Effector memory CD4-positive, alpha-beta T cell (primary cell): ENCODE results near the gene CLK2.

ENCODE experiments used
- DNase-seq, 3 donors: peaks; one replicate each; pipeline ENCODE4 v3.0.0-alpha.2; 2020
- H3K27ac ChIP-seq: 2 replicates; pipeline ENCODE4 v1.7.0; 2013; ENCODE audit warnings: mild to moderate bottlenecking, low read length, moderate library complexity; ENCODE audit not compliant: insufficient read depth, poor library complexity, severe bottlenecking
- H3K27me3 ChIP-seq: replicated peaks from 2 replicates; pipeline ENCODE4 v1.7.0; 2013; ENCODE audit warnings: mild to moderate bottlenecking, low read length; ENCODE audit not compliant: insufficient read depth, control insufficient read depth, poor library complexity, severe bottlenecking
- H3K36me3 ChIP-seq: 2 replicates; pipeline ENCODE4 v1.7.0; 2013; ENCODE audit warnings: mild to moderate bottlenecking, low read length, moderate library complexity; ENCODE audit not compliant: control insufficient read depth, insufficient read depth
- H3K4me1 ChIP-seq: 2 replicates; pipeline ENCODE4 v1.7.0; 2013; ENCODE audit warnings: low read length, mild to moderate bottlenecking; ENCODE audit not compliant: control insufficient read depth, insufficient read depth, poor library complexity, severe bottlenecking
- H3K4me3 ChIP-seq: 2 replicates; pipeline ENCODE4 v1.7.0; 2013; ENCODE audit warnings: low read length, low read depth, mild to moderate bottlenecking; ENCODE audit not compliant: insufficient read depth, poor library complexity, severe bottlenecking
- H3K9me3 ChIP-seq: 2 replicates; pipeline ENCODE4 v1.7.0; 2013; ENCODE audit warnings: mild to moderate bottlenecking, low read length, moderate library complexity; ENCODE audit not compliant: control insufficient read depth

Gene CLK2

DNA sequence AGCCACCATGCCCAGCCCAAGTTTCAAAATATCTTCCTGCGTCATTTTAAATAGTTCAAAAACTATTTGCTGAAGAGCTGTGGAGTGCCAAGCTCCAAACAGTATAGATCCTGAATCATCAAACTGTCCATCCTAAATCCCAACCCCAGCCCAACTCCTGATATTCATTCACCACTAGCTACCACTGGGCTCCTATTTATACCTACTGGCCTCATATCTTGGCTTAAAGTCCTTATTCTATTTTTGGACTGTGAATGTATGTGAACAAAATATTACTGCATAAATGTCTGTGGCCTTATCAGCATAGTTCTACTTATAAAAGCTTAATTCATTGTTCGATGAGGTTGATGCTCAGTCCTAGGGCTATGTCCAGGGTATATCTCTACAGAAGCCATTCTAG is 5.9 kb downstream of the CLK2 start:
- Histone ChIP-seq H3K4me1 (peaks cover 2% of the 10 kb centered on the region), H3K36me3 (peaks cover 67% of the 10 kb centered on the region), H3K9me3 (no peaks in the 10 kb centered on the region), H3K27me3 (no peaks in the 10 kb centered on the region), H3K27ac (no peak overlapping the region), H3K4me3 (no peak overlapping the region)
- no peak for DNase-seq

DNA sequence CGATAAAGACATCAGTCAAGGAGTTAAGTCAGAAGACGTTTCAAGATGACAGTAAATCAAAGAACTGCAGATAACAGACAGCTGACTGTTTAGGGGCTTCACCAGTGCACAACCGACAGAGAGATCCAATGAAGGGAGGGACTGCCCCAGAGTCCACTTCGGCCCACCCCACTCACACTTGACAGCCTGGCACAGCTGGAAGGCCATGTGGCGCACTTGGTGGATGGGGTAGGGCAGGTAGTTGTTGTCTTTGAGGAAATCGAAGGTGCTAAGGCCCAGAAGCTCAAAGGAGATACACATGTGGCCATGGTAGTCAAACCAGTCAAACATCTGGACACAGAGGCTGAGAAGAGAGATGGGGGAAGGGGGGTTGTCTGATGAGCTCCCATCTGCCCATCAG is 6.8 kb downstream of the CLK2 start:
- H3K4me1 ChIP-seq = peaks cover 2% of the 10 kb centered on the region
- no peak for DNase-seq
- H3K36me3 ChIP-seq = peaks cover 67% of the 10 kb centered on the region
- H3K27me3 ChIP-seq = no peaks in the 10 kb centered on the region
- no peak overlapping the region for H3K27ac ChIP-seq
- H3K4me3 ChIP-seq = no peak overlapping the region
- H3K9me3 ChIP-seq = no peaks in the 10 kb centered on the region

DNA sequence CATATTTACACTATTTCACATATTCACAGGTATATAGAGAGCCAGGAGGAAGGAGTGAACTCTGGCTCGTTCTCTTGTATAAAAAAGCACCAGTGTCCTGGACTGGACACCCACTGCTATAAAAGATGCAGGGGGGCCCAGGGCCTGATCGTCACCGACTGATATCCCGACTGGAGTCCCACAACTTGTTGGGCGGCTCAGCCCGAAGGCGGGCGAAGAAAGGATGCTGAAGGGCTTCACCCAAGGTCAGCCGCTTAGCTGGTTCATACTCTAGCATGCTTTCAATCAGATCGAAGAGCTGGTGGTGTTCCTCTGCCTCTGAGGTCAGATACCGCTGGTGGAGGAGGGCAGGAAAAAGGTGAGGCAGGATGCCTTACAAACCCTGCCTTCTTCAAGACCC is 10.2 kb downstream of the CLK2 start:
- no peaks in the 10 kb centered on the region for H3K27me3 ChIP-seq
- DNase-seq = no peak
- no peak overlapping the region for H3K27ac ChIP-seq
- peaks cover 16% of the 10 kb centered on the region for H3K4me1 ChIP-seq
- no peak overlapping the region for H3K4me3 ChIP-seq
- H3K9me3 ChIP-seq = no peaks in the 10 kb centered on the region
- peaks cover 47% of the 10 kb centered on the region for H3K36me3 ChIP-seq

DNA sequence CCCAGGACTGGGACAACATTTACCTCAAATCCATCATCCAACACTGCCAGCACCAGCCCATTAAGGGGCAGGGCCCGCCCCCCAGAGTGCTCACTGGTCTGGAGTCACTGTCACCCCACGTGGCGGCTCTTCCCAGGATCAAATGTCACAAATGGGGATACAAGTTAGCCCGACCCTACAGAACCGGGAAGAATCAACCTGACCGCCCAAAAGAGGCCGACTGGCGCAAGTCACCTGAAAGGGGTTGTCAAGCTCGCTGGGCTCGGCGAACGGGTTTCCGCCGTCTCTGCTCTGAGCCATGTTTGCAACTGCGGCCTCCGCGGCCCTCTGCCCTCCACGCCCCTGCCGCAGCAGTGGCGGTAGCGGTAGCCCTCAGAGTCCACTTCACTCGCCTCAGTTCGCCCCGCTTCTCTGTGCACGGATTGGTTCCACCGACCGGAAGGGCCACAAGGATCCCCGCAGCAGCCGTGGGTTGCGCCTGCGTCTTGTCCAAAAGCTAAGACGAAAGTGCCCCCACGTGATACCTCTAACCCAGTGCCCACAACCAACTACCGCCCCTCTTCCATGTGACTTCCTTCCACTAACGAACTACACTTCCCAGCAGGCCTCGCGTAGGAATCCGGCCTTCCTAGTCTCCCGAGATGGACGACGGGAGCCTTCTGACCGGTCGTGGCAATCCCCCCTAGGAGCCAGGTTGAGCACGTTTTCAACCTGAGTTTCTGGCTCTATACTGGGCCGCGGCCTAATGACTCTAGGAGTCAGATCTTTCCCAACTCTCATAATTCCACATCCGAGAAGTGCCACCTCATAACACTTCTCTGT is 11.2 kb downstream of the CLK2 start, which contains the start of gene SCAMP3:
TSS of gene SCAMP3 (minus strand) at position 509 of the 822 bp plus-strand sequence. CDS start at position 300, 209 bp downstream.
- Histone ChIP-seq H3K9me3 (no peaks in the 10 kb centered on the region), H3K4me1 (peaks cover 16% of the 10 kb centered on the region), H3K36me3 (peaks cover 42% of the 10 kb centered on the region), H3K27ac (peak within 1 kb of the TSS; percentile 69), H3K4me3 (peak within 1 kb of the TSS; percentile 82), H3K27me3 (no peaks in the 10 kb centered on the region)
- DNase-seq = peak; percentile 78 to 87 (median 80)

DNA sequence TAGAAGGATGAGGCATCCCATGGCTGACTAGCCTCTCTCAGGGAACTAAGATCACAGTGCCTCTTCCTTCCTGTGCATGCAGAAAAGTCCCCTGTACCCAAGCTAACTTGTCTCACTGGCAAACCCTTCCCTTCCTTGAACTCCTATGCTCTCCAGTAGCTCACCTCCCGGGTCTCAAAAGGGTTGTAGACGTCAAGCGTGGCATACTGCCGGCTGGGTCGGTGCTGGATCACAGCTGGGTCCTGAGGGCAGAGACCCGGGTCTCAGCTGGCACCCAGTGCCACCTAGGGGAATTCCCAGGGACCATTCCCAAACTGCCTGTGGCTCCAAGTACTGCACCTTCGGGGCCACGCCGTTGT is 11.8 kb downstream of the CLK2 start:
- Histone ChIP-seq H3K4me3 (peak overlapping the region; percentile 82), H3K9me3 (no peaks in the 10 kb centered on the region), H3K4me1 (peaks cover 16% of the 10 kb centered on the region), H3K27ac (peak overlapping the region; percentile 69), H3K27me3 (no peaks in the 10 kb centered on the region), H3K36me3 (peaks cover 41% of the 10 kb centered on the region)
- peak in 1 of 3 donors; percentile 17 for DNase-seq

DNA sequence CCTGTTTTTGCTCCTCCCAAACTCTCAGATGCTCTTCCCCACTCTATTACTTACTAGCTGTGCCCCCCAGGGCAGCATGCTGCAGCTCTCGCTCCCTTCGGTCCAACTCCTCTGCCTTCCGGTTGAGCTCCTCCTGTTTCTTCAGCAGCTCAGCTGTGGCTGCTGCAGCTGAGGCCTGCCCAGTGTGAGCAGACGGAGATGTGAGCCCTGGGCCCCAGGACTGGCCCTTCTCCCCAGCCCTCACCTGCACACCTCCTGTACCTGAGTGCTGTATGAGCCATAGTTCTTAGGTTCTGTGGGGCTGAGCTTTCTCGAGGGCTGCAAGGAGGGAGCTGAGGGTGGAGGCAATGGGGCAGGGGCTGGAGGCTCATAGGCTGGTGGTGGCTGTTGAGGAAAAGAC is 13.0 kb downstream of the CLK2 start:
- no peaks in the 10 kb centered on the region for H3K9me3 ChIP-seq

DNA sequence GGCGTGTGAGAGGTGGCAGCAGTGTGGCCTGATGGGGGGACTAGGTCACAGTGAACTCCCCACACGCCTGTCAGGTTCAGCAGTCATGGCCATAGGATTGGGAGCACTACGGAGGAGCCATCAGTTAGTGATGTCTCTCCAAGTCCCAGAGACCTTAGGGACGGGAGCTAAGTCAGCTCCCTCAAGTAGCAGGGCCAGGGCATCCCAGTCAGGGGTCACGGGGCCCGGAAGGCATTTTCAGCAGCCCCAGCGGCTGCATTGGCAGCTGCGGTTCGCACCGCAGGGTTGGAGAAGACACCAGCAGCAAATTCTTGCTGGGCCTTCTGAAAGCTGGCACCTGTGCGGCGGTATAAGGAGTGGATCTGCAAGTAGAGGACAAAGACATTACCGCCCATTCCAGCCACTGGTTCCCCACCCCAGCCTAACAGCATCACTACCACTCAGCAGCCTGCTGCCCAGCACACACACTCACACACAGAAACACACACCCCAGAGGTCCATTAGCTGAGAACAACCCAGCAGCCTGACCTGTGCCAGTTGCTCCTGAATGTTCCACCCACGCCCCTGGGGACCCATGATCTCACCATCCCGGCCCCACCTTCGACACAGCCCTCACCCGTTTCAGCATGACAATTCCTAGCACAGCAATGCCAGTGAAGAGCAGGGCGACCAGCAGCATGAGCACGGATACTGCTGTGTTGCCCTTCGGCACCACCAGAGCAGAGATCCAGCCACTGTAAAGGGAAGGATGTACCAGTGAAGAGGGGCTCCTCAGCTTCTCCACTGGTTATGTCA is 17.0 kb downstream of the CLK2 start:
- Histone ChIP-seq H3K27ac (no peak overlapping the region), H3K36me3 (peaks cover 18% of the 10 kb centered on the region), H3K4me1 (peaks cover 24% of the 10 kb centered on the region), H3K9me3 (no peaks in the 10 kb centered on the region), H3K27me3 (no peaks in the 10 kb centered on the region), H3K4me3 (no peak overlapping the region)
- DNase-seq = no peak

More for the DNA sequence above, 13.0 kb downstream of the CLK2 start:
- no peaks in the 10 kb centered on the region for H3K27me3 ChIP-seq
- H3K4me3 ChIP-seq = no peak overlapping the region
- peaks cover 23% of the 10 kb centered on the region for H3K4me1 ChIP-seq
- no peak overlapping the region for H3K27ac ChIP-seq
- peaks cover 36% of the 10 kb centered on the region for H3K36me3 ChIP-seq
- no peak for DNase-seq

DNA sequence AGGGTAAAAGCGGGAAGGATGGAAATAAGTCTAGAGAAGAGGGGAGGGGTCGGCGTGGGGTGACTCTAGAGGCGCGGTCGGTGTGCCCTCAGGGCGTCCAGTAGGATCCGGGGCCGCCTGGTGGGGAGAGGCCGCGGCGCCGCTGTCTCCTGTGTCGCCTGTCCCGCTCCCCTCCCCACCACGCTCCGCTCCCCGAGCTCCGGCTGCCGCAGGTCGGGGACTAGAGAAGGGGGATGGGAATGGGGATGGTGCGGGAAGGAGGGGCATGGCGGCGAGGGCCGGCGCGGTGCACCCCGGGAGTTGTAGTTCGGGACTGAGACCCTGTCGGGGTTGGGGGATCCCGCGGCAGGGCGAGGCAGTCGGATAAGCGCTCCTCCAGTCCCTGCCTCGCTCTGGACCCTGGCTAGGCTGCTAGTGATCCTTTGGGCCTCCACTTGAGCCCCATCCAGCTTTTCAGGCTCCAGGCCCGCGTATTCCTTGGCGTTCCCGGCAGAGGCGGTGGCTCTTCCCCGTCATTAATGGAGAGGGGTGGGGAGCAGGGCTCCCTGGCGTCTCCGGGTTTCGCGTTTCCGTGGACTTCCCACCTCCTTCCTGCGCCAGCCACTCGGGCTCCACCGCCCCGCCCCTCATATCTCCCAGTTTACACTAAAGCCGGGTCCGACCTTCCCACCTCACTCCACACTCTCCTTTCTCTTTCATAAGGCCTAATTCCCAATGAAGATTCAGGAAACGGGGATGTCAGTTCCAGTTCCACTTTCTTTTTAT is 17.9 kb downstream of the CLK2 start, which contains the start of gene ENTREP3:
TSS of gene ENTREP3 (minus strand) at position 241 of the 765 bp plus-strand sequence. CDS start 606 bp downstream, outside the sequence.
- DNase-seq = peak; percentile 58 to 68 (median 62)
- peaks cover 18% of the 10 kb centered on the region for H3K4me1 ChIP-seq
- no peaks in the 10 kb centered on the region for H3K9me3 ChIP-seq
- H3K4me3 ChIP-seq = peak within 1 kb of the TSS; percentile 78
- peaks cover 18% of the 10 kb centered on the region for H3K36me3 ChIP-seq
- no peaks in the 10 kb centered on the region for H3K27me3 ChIP-seq
- H3K27ac ChIP-seq = peak within 1 kb of the TSS; percentile 35

DNA sequence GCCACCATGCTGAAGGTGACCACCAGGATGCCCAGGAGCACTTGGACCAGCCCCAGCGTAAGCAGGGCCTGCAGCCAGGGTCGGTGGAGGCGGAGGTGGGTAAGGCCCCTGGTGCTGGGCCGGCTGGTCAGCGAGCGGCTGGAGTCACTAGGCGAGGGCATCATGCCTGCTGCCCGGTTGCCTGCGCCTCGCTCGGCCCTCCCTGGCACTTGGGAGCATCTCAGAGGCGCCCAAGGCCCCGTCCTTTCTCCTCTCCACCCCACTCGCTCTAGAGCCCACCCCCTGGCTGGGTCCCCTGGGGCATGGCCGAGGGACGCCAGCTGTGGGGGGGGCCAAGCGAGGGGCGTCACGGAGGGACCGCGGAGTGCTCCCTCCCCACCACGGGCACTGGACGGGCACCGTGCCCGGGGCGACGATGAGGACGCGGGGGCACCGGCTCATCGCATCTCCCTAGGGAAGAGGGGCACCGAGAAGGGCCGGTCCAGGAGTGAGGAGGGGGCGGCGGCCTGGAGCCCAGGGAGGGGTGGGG is 18.5 kb downstream of the CLK2 start:
- Histone ChIP-seq H3K36me3 (peaks cover 18% of the 10 kb centered on the region), H3K27me3 (no peaks in the 10 kb centered on the region), H3K27ac (peak overlapping the region; percentile 35), H3K4me3 (peak overlapping the region; percentile 78), H3K4me1 (peaks cover 20% of the 10 kb centered on the region), H3K9me3 (no peaks in the 10 kb centered on the region)
- DNase-seq = no peak
